HFF-Myc (cell line): ENCODE results near the gene EML3.

Experiments used
- DNase-seq: peaks from one replicate; pipeline ENCODE4 v3.0.0-alpha.2; 2011; ENCODE audit warnings: low read depth; ENCODE audit errors: extremely low read depth
- H3K4me3 ChIP-seq: replicated peaks from 2 replicates; pipeline ENCODE4 v1.5.1; 2011; ENCODE audit warnings: low read depth, mild to moderate bottlenecking, control low read depth, low read length
- CTCF ChIP-seq: IDR thresholded peaks from 2 replicates; pipeline ENCODE4 v1.5.1; 2012; ENCODE audit warnings: mild to moderate bottlenecking, low read depth, low read length, control low read depth; ENCODE audit errors: missing control alignments

EML3 gene

GRCh38 chr11:62608776-62609175 is 3.8 kb downstream of the EML3 start:
- no peak overlapping the region for H3K4me3 ChIP-seq
- DNase-seq, result no peak
- no peak for TF ChIP-seq CTCF

DNA sequence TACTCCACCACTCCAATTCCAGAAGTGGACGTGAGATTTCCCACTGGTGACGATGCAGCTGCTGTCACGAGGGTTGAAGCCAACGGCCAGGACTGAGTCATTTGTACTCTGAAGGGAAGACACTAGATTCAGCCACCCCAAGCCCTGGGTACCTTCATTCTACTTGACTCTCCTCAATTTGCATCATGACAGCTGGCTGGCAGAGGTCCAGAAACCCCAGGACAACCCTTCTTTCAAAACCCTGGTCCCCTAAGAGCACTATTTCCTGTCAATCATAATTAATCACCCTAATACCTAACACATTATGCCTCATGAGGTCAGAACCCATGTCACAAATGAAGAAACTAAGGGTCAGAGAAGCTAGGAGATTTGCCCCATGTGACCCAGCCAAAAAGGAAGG is 4.9 kb downstream of the EML3 start:
- no peak for TF ChIP-seq CTCF
- no peak overlapping the region for H3K4me3 ChIP-seq
- no peak for DNase-seq

- no peak for TF ChIP-seq CTCF
- DNase-seq, result no peak
- H3K4me3 ChIP-seq, result no peak overlapping the region
These were observed 6.7 kb downstream of the EML3 start for GRCh38 chr11:62605902-62606301.

DNA sequence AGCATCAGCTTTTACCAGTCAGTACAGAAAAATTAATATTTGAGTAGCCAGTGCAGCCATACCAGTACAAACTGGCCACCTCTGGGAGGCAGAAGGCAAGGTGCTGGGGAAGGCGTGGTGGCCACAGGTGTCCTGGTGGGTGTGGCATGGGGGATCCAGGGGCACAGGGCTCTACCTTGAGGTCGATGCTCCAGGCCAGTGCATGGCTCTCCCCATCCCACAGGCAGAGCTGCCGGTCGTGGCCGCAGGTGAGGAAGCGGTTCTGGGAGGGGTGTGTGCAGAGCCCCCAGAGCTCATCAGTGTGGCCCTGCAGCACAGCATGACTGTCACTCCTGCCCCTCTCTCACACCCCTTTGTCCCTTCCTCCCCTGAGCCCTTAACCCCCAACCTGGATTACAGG is 7.1 kb downstream of the EML3 start:
- TF ChIP-seq CTCF, result no peak
- H3K4me3 ChIP-seq, result no peak overlapping the region
- no peak for DNase-seq

GRCh38 chr11:62604460-62605120 is 8.0 kb downstream of the EML3 start:
- no peak for TF ChIP-seq CTCF
- H3K4me3 ChIP-seq, result no peak overlapping the region
- DNase-seq, result no peak

- no peak for DNase-seq
- TF ChIP-seq CTCF, result no peak
- no peak overlapping the region for H3K4me3 ChIP-seq
These were observed 8.7 kb downstream of the EML3 start for GRCh38 chr11:62603776-62604299.

DNA sequence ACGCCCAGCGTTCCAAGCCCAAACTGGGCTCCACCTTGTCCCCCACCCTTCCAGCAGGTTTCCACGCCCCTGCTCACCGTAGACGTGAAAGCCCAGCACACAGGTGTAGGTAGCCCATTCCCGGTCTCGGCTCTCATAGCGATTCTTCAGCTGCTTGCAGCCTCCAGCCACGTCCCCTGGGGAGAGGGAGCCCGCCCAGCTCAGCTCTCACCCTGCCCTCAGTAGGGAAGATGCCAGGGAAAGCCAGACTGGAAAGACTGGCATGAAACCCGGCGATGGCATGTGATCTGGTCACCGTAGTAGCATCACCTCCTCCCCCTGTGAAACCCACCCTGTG is 9.5 kb downstream of the EML3 start:
- no peak for TF ChIP-seq CTCF
- no peak for DNase-seq
- peak overlapping the region; percentile 92 for H3K4me3 ChIP-seq
